Stimulated activated CD8-positive, alpha-beta memory T cell treated with anti-CD3 and anti-CD28 coated beads, Interleukin-7, amount 100 ng/mL, for 24 hours (primary cell): ENCODE measurements around the gene GREB1.

Source experiments
- DNase-seq: peaks from one replicate; pipeline ENCODE4 v3.0.0-alpha.2; 2020; ENCODE audit warnings: low read depth

Gene GREB1

GRCh38 chr2:11661891-11662435 lies 128.1 kb downstream of the GREB1 start:
- DNase-seq, result no peak

- no peak for DNase-seq
These were observed 129.0 kb downstream of the GREB1 start for GRCh38 chr2:11662882-11663281.

- DNase-seq, result no peak
These were observed 129.6 kb downstream of the GREB1 start for GRCh38 chr2:11663427-11663826.

- no peak for DNase-seq
These were observed 131.2 kb downstream of the GREB1 start for GRCh38 chr2:11665028-11665427.

- no peak for DNase-seq
These were observed 131.9 kb downstream of the GREB1 start for GRCh38 chr2:11665510-11666362.

GRCh38 chr2:11667194-11667593 lies 133.3 kb downstream of the GREB1 start:
- no peak for DNase-seq

GRCh38 chr2:11667866-11668637 lies 134.2 kb downstream of the GREB1 start:
- DNase-seq, result no peak

- no peak for DNase-seq
These were observed 135.8 kb downstream of the GREB1 start, which contains the start of gene NTSR2 for GRCh38 chr2:11669454-11670291. NTSR2 (minus strand) TSS chr2:11670195; CDS start chr2:11670129, 66 bp downstream.

GRCh38 chr2:11672407-11672806 lies 138.6 kb downstream of the GREB1 start:
- no peak for DNase-seq

- DNase-seq, result no peak
These were observed 141.1 kb downstream of the GREB1 start for GRCh38 chr2:11674983-11675382.

GRCh38 chr2:11675423-11676112 lies 141.7 kb downstream of the GREB1 start:
- no peak for DNase-seq

GRCh38 chr2:11676640-11677039 lies 142.8 kb downstream of the GREB1 start:
- no peak for DNase-seq

GRCh38 chr2:11677136-11678055 lies 143.6 kb downstream of the GREB1 start:
- no peak for DNase-seq

- no peak for DNase-seq
These were observed 144.6 kb downstream of the GREB1 start for GRCh38 chr2:11678306-11678960.

- no peak for DNase-seq
These were observed 145.2 kb downstream of the GREB1 start for GRCh38 chr2:11679016-11679415.

- DNase-seq, result no peak
These were observed 145.8 kb downstream of the GREB1 start for GRCh38 chr2:11679486-11680181.

GRCh38 chr2:11680182-11680900 lies 146.5 kb downstream of the GREB1 start:
- DNase-seq, result no peak
